Loucy (cell line): ENCODE data around the gene RNU6-1.

Experiments
- CTCF ChIP-seq: fragments of 200-600 bp; sonication (generic); conservative IDR thresholded peaks from 2 replicates; pipeline ENCODE4 v1.5.1; 2014; ENCODE audit warnings: mild to moderate bottlenecking, antibody characterized with exemption, low read length
- EZH2phosphoT487 ChIP-seq: fragments of 200-600 bp; IDR thresholded peaks from 2 replicates; pipeline ENCODE4 v1.6.1; 2018; ENCODE audit warnings: antibody characterized with exemption, mild to moderate bottlenecking, moderate library complexity, borderline replicate concordance

GRCh38 chr15:67855842-67856241 is 16.0 kb upstream of the RNU6-1 start:
- no peak for TF ChIP-seq CTCF
- no peak for TF ChIP-seq EZH2phosphoT487
